Smooth muscle cell (in vitro differentiated cells): ENCODE measurements around the gene UPK1B. TPM values are rescaled to one million over a fixed set of nuclear protein-coding genes. Genes with fewer than 3 reads are reported as not detected.

ENCODE experiments used
- DNase-seq: peaks from one replicate; lab custom pipeline; 2025; ENCODE audit not compliant: unreplicated experiment; lab: John Stamatoyannopoulos, UW
- H2AFZ ChIP-seq: fragments of 200-600 bp; sonication (generic); 2 replicates; pipeline ENCODE4 v1.6.0; 2016; ENCODE audit warnings: antibody characterized with exemption, low read depth, mild to moderate bottlenecking
- H3F3A ChIP-seq: fragments of 200-600 bp; sonication (generic); 2 replicates; pipeline ENCODE4 v1.6.0; 2017; ENCODE audit warnings: antibody characterized with exemption, low read depth
- H3K27ac ChIP-seq: fragments of 200-600 bp; sonication (generic); 2 replicates; pipeline ENCODE4 v1.5.1; 2016; ENCODE audit warnings: low read depth, mild to moderate bottlenecking
- H3K27me3 ChIP-seq: fragments of 200-600 bp; sonication (generic); 2 replicates; pipeline ENCODE4 v1.6.1; 2016; ENCODE audit warnings: low read depth, mild to moderate bottlenecking
- H3K36me3 ChIP-seq: fragments of 200-600 bp; sonication (generic); 2 replicates; pipeline ENCODE4 v1.5.1; 2016; ENCODE audit warnings: low read depth
- H3K4me1 ChIP-seq: fragments of 200-600 bp; sonication (generic); 2 replicates; pipeline ENCODE4 v1.5.1; 2016; ENCODE audit warnings: low read depth
- H3K4me2 ChIP-seq: fragments of 200-600 bp; sonication (generic); 2 replicates; pipeline ENCODE4 v1.6.0; 2016; ENCODE audit warnings: mild to moderate bottlenecking
- H3K4me3 ChIP-seq: fragments of 200-600 bp; sonication (generic); 2 replicates; pipeline ENCODE4 v1.5.1; 2016; ENCODE audit warnings: mild to moderate bottlenecking
- H3K79me2 ChIP-seq: fragments of 200-600 bp; sonication (generic); 2 replicates; pipeline ENCODE4 v1.6.0; 2016; ENCODE audit warnings: low read depth, mild to moderate bottlenecking
- H3K9ac ChIP-seq: fragments of 200-600 bp; sonication (generic); 2 replicates; pipeline ENCODE4 v1.6.0; 2016; ENCODE audit warnings: low read depth
- H3K9me3 ChIP-seq: fragments of 200-600 bp; sonication (generic); replicated peaks from 2 replicates; pipeline ENCODE4 v1.5.1; 2016; ENCODE audit warnings: low read depth
- H4K20me1 ChIP-seq: fragments of 200-600 bp; sonication (generic); 2 replicates; pipeline ENCODE4 v1.6.0; 2016; ENCODE audit warnings: low read depth
- WGBS: methylation state at CpG from one replicate; pipeline ENCODE4 v1.1.7; 2016; ENCODE audit warnings: low lambda C conversion rate; 5-methylcytosine and 5-hydroxymethylcytosine counted together
- polyA plus RNA-seq: library from polyadenylated mRNA; unstranded; fragments of >200 nt; fragmentation: Nextera tagmentation; extraction: Ambion mirVana; gene quantifications from 2 replicates; pipeline ENCODE4 v1.2.1, GENCODE V29; 2016
- total RNA-seq: library from RNA; depleted of rRNA; stranded (reverse); fragments of >200 nt; gene quantifications from 2 replicates; pipeline ENCODE4 v1.2.3, GENCODE V29; 2014
- TF ChIP-seq, protein P1 (sequence below): fragments of 200-600 bp; sonication (generic); IDR thresholded peaks from 2 replicates; pipeline ENCODE4 v1.5.1; 2017; ENCODE audit warnings: borderline replicate concordance, mild to moderate bottlenecking, antibody characterized with exemption; ENCODE audit not compliant: insufficient read depth, poor library complexity, severe bottlenecking

Gene UPK1B
- total and polyA plus RNA-seq, 2 experiments from 2014 or later, result 1.1 to 9.1 TPM

DNA sequence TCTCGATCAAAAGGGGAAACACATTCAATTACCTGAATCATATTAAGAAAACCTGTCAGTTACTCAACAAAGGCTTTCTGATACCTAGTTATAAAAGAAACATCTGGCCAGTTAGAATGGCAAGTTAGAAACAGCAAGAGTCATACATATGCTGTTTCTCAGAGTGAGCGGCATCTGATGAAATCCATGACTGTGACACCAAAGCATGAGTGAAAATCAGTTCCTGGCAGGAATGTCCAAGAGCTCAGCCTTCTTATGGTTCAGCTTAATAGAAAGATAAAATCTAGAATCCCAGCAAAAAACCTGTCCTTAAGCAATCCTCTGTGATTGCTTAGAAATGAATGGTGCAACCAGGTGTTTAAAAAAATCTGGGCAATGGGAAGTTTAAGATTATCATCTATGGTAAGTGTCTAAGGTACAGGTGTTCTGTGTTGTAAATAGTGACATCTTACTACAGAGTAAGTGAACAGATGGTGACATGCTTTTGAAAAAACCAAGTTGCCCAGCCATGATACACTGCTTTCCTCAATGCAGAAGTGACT is 48.5 kb downstream of the UPK1B start:
- H3K9ac ChIP-seq, result no peak overlapping the region
- no peak overlapping the region for H2AFZ ChIP-seq
- no peaks in the 10 kb centered on the region for H3K4me1 ChIP-seq
- no peaks in the 10 kb centered on the region for H3F3A ChIP-seq
- no peak overlapping the region for H3K4me2 ChIP-seq
- 81% methylated on average over 2 of the region's 2 CpGs for WGBS
- H3K27me3 ChIP-seq, result no peaks in the 10 kb centered on the region
- no peak overlapping the region for H3K27ac ChIP-seq
- DNase-seq, result no peak
- no peaks in the 10 kb centered on the region for H3K79me2 ChIP-seq
- TF ChIP-seq, protein P1, sequence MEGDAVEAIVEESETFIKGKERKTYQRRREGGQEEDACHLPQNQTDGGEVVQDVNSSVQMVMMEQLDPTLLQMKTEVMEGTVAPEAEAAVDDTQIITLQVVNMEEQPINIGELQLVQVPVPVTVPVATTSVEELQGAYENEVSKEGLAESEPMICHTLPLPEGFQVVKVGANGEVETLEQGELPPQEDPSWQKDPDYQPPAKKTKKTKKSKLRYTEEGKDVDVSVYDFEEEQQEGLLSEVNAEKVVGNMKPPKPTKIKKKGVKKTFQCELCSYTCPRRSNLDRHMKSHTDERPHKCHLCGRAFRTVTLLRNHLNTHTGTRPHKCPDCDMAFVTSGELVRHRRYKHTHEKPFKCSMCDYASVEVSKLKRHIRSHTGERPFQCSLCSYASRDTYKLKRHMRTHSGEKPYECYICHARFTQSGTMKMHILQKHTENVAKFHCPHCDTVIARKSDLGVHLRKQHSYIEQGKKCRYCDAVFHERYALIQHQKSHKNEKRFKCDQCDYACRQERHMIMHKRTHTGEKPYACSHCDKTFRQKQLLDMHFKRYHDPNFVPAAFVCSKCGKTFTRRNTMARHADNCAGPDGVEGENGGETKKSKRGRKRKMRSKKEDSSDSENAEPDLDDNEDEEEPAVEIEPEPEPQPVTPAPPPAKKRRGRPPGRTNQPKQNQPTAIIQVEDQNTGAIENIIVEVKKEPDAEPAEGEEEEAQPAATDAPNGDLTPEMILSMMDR, result no peak
- H3K4me3 ChIP-seq, result no peak overlapping the region
- H3K9me3 ChIP-seq, result no peaks in the 10 kb centered on the region
- H3K36me3 ChIP-seq, result no peaks in the 10 kb centered on the region
- no peaks in the 10 kb centered on the region for H4K20me1 ChIP-seq

DNA sequence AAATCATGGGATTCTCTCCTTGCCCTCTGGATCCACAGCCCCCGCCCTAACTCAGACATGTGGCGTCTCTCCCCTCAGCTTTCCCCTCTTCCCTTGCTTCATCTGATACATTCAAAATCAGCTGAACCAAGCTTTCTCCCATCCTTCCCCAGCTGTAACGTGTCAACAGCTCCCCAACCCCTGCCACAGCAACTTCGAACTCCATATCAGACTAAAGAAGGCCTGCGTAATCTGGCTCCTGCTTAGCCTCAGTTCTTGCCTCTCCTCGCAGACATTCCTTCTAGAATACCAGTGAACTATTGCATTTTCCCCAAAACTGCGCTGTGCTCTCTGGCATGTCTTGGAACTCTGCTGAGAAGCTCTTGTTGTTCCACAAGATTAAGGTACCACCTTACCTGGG is 49.0 kb downstream of the UPK1B start:
- DNase-seq, result no peak
- H3K9ac ChIP-seq, result no peak overlapping the region

DNA sequence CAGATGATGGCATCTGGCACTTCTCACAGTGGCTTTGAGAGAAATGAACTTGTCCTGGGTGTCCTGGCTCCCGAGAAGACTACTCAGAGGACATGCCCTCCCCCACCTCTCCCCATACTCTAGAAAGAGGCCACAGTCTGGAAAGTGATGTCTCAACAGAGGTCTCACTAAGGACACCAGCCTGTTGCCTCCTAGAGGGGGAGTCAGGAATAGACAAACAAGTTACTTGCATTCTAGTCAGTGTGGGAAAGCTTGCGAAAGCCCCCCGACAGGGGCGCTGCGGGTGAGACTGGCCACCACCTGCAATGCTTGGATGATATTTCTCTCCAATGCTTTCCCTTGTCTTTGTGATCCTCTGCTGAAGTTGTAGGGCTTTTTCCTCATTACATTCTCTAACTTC is 50.1 kb downstream of the UPK1B start:
- no peaks in the 10 kb centered on the region for H3K27me3 ChIP-seq
- no peaks in the 10 kb centered on the region for H4K20me1 ChIP-seq
- no peaks in the 10 kb centered on the region for H3F3A ChIP-seq
- TF ChIP-seq, protein P1, result no peak
- H3K9me3 ChIP-seq, result no peaks in the 10 kb centered on the region
- H3K4me1 ChIP-seq, result no peaks in the 10 kb centered on the region
- 93% methylated on average over 5 of the region's 5 CpGs for WGBS
- H3K36me3 ChIP-seq, result no peaks in the 10 kb centered on the region
- no peaks in the 10 kb centered on the region for H3K79me2 ChIP-seq
- H3K27ac ChIP-seq, result no peak overlapping the region
- H3K9ac ChIP-seq, result no peak overlapping the region
- H2AFZ ChIP-seq, result no peak overlapping the region
- H3K4me2 ChIP-seq, result no peak overlapping the region
- no peak overlapping the region for H3K4me3 ChIP-seq
- DNase-seq, result no peak

More for the DNA sequence above, 49.0 kb downstream of the UPK1B start:
- Histone ChIP-seq H4K20me1 (no peaks in the 10 kb centered on the region), H3K4me1 (no peaks in the 10 kb centered on the region), H3F3A (no peaks in the 10 kb centered on the region), H3K27me3 (no peaks in the 10 kb centered on the region), H3K9me3 (no peaks in the 10 kb centered on the region), H3K4me3 (no peak overlapping the region), H3K4me2 (no peak overlapping the region), H3K36me3 (no peaks in the 10 kb centered on the region), H3K79me2 (no peaks in the 10 kb centered on the region), H3K27ac (no peak overlapping the region), H2AFZ (no peak overlapping the region)
- TF ChIP-seq, protein P1, result no peak
- 92% methylated on average over 7 of the region's 7 CpGs for WGBS

DNA sequence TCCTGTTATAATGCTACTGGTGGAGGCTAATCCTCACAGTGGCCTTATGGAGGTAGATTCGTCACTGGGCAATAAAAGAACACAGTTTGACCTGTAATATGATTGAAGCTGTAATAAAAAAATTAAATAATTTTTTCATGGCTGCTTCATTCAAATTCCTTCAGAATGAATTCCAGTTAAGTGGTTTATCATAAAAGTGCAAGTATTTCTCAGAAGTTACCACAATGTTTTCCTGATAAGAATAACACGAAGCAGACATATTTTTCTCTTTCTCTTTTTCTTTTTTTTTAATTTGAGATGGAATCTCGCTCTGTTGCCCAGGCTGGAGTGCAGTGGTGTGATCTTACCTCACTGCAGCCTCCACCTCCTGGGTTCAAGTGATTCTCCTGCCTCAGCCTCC is 51.7 kb downstream of the UPK1B start:
- H3K4me2 ChIP-seq, result no peak overlapping the region
- H4K20me1 ChIP-seq, result no peaks in the 10 kb centered on the region
- no peak overlapping the region for H3K4me3 ChIP-seq
- no peak overlapping the region for H2AFZ ChIP-seq
- H3K4me1 ChIP-seq, result no peaks in the 10 kb centered on the region
- no peaks in the 10 kb centered on the region for H3K79me2 ChIP-seq
- no peak for DNase-seq
- 86% methylated on average over 3 of the region's 3 CpGs for WGBS
- H3K27ac ChIP-seq, result no peak overlapping the region
- H3K9me3 ChIP-seq, result no peaks in the 10 kb centered on the region
- no peaks in the 10 kb centered on the region for H3F3A ChIP-seq
- H3K27me3 ChIP-seq, result no peaks in the 10 kb centered on the region
- H3K9ac ChIP-seq, result no peak overlapping the region
- peaks cover 11% of the 10 kb centered on the region for H3K36me3 ChIP-seq
- TF ChIP-seq, protein P1, result no peak
